Stomach smooth muscle (tissue), 2 donors: Measurements from ENCODE around the gene IGDCC3.

Source experiments
- H3K27ac ChIP-seq: one replicate; pipeline ENCODE4 v1.7.0; 2013; ENCODE audit warnings: mild to moderate bottlenecking, low read length, inconsistent platforms
- H3K27me3 ChIP-seq, 2 donors: one replicate each; pipeline ENCODE4 v1.7.0; 2013; ENCODE audit warnings: low read length in 2 of 2; ENCODE audit not compliant: insufficient read depth in 2 of 2, control insufficient read depth in 1 of 2
- H3K36me3 ChIP-seq, 2 donors: one replicate each; pipeline ENCODE4 v1.7.0; 2013; ENCODE audit warnings: low read length in 2 of 2; ENCODE audit not compliant: control insufficient read depth in 2 of 2, insufficient read depth in 2 of 2
- H3K4me1 ChIP-seq: one replicate; pipeline ENCODE4 v1.7.0; 2013; ENCODE audit warnings: low read length; ENCODE audit not compliant: control insufficient read depth, insufficient read depth
- H3K4me3 ChIP-seq, 2 donors: one replicate each; pipeline ENCODE4 v1.7.0; 2013; ENCODE audit warnings: low read length in 2 of 2
- H3K9ac ChIP-seq, 2 donors: one replicate each; pipeline ENCODE4 v1.7.0; 2013; ENCODE audit warnings: low read length in 2 of 2, mild to moderate bottlenecking in 1 of 2
- H3K9me3 ChIP-seq, 2 donors: one replicate each; pipeline ENCODE4 v1.7.0; 2013; ENCODE audit warnings: low read length in 2 of 2; ENCODE audit not compliant: control insufficient read depth in 2 of 2
- donor health status: healthy.
- donor health status: Pancreatic carcinoma.

IGDCC3 gene

GRCh38 chr15:65395567-65396202 lies 17.9 kb upstream of the IGDCC3 start:
- H3K27me3 ChIP-seq = peaks cover 23 to 30% of the 10 kb centered on the region in 2 donors
- H3K9ac ChIP-seq = no peak overlapping the region
- H3K9me3 ChIP-seq = no peaks in the 10 kb centered on the region
- no peak overlapping the region for H3K27ac ChIP-seq
- H3K4me1 ChIP-seq = peaks cover 3% of the 10 kb centered on the region
- H3K4me3 ChIP-seq = no peak overlapping the region
- H3K36me3 ChIP-seq = no peaks in the 10 kb centered on the region

- Histone ChIP-seq H3K27ac (no peak overlapping the region), H3K4me3 (no peak overlapping the region), H3K9me3 (no peaks in the 10 kb centered on the region), H3K36me3 (no peaks in the 10 kb centered on the region), H3K27me3 (peaks cover 23 to 30% of the 10 kb centered on the region in 2 donors), H3K4me1 (peaks cover 3% of the 10 kb centered on the region), H3K9ac (no peak overlapping the region)
Observed at GRCh38 chr15:65394936-65395335, 17.1 kb upstream of the IGDCC3 start.

- H3K36me3 ChIP-seq = no peaks in the 10 kb centered on the region
- H3K27me3 ChIP-seq = peaks cover 23 to 30% of the 10 kb centered on the region in 2 donors
- H3K9me3 ChIP-seq = no peaks in the 10 kb centered on the region
- H3K27ac ChIP-seq = no peak overlapping the region
- no peak overlapping the region for H3K9ac ChIP-seq
- H3K4me3 ChIP-seq = no peak overlapping the region
- peaks cover 3% of the 10 kb centered on the region for H3K4me1 ChIP-seq
Observed at GRCh38 chr15:65394280-65394789, 16.5 kb upstream of the IGDCC3 start.

GRCh38 chr15:65393557-65393956 lies 15.8 kb upstream of the IGDCC3 start:
- Histone ChIP-seq H3K4me3 (no peak overlapping the region), H3K36me3 (no peaks in the 10 kb centered on the region), H3K9ac (no peak overlapping the region), H3K27ac (no peak overlapping the region), H3K9me3 (no peaks in the 10 kb centered on the region), H3K4me1 (peaks cover 3% of the 10 kb centered on the region), H3K27me3 (peaks cover 23 to 30% of the 10 kb centered on the region in 2 donors)

DNA sequence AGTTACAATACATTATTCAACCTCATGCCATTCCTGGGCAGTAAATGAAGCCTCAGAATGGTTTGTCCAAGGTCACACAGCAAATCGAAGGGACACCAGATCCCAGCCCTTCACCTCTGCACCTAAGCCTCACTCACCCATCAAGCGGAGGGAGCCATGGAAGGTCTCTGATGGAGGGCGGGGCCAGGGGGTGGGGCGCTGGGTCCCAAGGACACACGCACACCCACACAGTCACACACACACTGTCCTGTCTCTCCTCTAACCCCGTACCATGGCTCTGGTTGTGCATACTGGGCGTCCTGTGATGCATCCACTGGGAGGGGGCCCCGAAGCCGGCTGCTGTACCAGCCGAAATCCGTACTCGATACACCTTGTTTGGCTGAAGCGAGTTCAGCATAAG lies 15.3 kb upstream of the IGDCC3 start:
- H3K4me3 ChIP-seq = no peak overlapping the region
- peaks cover 3% of the 10 kb centered on the region for H3K4me1 ChIP-seq
- H3K9ac ChIP-seq = no peak overlapping the region
- H3K9me3 ChIP-seq = no peaks in the 10 kb centered on the region
- H3K27ac ChIP-seq = no peak overlapping the region
- H3K36me3 ChIP-seq = no peaks in the 10 kb centered on the region
- H3K27me3 ChIP-seq = peaks cover 23 to 30% of the 10 kb centered on the region in 2 donors

DNA sequence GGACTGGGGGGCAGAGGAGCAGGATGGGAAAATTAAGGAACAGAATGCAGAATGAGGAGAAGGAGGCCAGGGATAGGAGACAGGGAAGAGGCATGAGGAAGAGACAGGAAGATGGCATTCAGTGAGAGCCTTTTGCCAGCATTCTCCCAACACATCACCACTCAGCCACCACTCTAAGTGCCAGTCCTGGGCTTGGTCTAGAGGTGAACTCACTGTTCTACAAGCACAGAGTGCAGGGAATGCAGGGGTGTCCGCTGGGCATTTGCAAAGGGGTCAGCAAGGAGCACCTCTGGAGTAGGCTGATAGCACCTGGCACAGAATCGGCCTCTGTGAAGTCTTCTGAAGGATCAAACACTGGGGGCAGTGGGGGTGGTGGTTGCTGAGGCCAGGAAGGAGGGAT lies 14.6 kb upstream of the IGDCC3 start:
- Histone ChIP-seq H3K36me3 (no peaks in the 10 kb centered on the region), H3K27me3 (peaks cover 22 to 30% of the 10 kb centered on the region in 2 donors), H3K27ac (no peak overlapping the region), H3K4me1 (peaks cover 3% of the 10 kb centered on the region), H3K4me3 (no peak overlapping the region), H3K9me3 (no peaks in the 10 kb centered on the region), H3K9ac (no peak overlapping the region)

DNA sequence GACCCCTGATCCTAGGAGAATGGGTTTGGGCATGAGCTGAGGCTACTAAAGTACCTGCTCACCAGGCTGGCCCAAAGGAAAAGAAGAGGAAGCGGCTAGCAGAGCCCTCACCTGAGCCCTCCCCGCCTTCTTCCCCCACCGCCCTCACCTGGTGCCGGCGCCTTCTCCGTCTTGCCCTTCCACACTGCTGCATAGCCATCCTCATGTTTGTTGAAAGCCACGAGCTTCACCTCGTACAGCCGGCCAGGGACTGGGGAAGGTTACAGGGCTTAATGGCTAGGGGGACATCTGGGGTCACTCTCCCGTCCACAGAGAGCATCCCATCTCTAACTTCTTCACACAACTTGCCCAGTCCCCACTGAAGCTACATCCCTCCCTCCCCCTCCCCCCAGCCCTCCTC lies 13.9 kb upstream of the IGDCC3 start:
- H3K27ac ChIP-seq = no peak overlapping the region
- H3K4me3 ChIP-seq = no peak overlapping the region
- peaks cover 3% of the 10 kb centered on the region for H3K4me1 ChIP-seq
- H3K36me3 ChIP-seq = no peaks in the 10 kb centered on the region
- peaks cover 17 to 23% of the 10 kb centered on the region in 2 donors for H3K27me3 ChIP-seq
- no peaks in the 10 kb centered on the region for H3K9me3 ChIP-seq
- H3K9ac ChIP-seq = no peak overlapping the region

DNA sequence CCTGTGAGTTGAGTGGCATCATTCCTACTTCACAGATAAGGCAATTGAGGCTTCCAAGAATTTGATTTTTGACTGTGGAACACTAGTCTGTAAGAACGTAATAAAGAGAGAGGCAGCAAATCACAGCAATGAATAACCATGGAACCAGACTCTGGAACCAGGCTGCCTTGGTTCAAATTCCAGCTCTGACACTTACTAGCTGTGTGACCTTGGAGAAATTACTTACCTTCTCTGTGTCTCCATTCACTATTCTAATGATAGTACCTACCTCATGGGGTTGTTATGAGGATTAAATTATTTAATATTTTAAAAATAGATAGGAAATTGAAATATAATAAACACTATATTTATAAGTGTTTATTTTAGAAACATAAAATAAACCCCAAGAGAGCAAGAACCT lies 12.6 kb upstream of the IGDCC3 start:
- Histone ChIP-seq H3K27ac (no peak overlapping the region), H3K4me3 (no peak overlapping the region), H3K27me3 (peaks cover 8 to 15% of the 10 kb centered on the region in 2 donors), H3K4me1 (peaks cover 2% of the 10 kb centered on the region), H3K36me3 (no peaks in the 10 kb centered on the region), H3K9ac (no peak overlapping the region), H3K9me3 (no peaks in the 10 kb centered on the region)

DNA sequence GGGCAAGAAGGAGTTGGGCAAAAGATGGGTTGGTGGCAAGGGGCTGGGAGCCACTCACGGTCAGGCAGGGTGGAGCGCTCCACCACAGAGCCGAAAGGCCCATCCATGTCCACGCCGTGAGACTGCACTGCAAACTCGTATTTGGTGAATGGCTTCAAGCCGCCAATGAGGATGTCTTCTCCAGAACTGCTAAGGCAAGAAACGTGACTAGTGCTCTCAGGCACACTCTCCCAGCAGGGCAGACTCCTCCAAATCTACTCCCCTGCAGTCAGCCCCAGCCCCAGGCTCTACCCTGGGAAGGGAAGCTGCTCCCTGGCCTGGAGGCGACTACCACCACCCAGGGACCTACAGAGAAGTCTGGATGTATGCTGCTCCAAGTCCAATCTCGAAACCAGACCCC lies 11.4 kb upstream of the IGDCC3 start:
- H3K9ac ChIP-seq = no peak overlapping the region
- H3K27me3 ChIP-seq = peaks cover 0 to 3% of the 10 kb centered on the region in 2 donors
- H3K4me3 ChIP-seq = no peak overlapping the region
- H3K36me3 ChIP-seq = no peaks in the 10 kb centered on the region
- H3K27ac ChIP-seq = no peak overlapping the region
- peaks cover 11% of the 10 kb centered on the region for H3K4me1 ChIP-seq
- no peaks in the 10 kb centered on the region for H3K9me3 ChIP-seq

- Histone ChIP-seq H3K27me3 (no peaks in the 10 kb centered on the region), H3K4me3 (no peak overlapping the region), H3K9me3 (no peaks in the 10 kb centered on the region), H3K36me3 (no peaks in the 10 kb centered on the region), H3K27ac (no peak overlapping the region), H3K9ac (no peak overlapping the region), H3K4me1 (peaks cover 11% of the 10 kb centered on the region)
Observed at GRCh38 chr15:65388306-65389080, 10.7 kb upstream of the IGDCC3 start.

- no peaks in the 10 kb centered on the region for H3K9me3 ChIP-seq
- H3K4me1 ChIP-seq = peaks cover 11% of the 10 kb centered on the region
- peaks cover 0 to 4% of the 10 kb centered on the region in 2 donors for H3K27me3 ChIP-seq
- H3K36me3 ChIP-seq = no peaks in the 10 kb centered on the region
- no peak overlapping the region for H3K9ac ChIP-seq
- H3K27ac ChIP-seq = no peak overlapping the region
- no peak overlapping the region for H3K4me3 ChIP-seq
Observed at GRCh38 chr15:65386886-65387285, 9.1 kb upstream of the IGDCC3 start.
